Measurements from ENCODE around the gene CYP2C18.
"Not testable (repeated sequence)": the region's sequence is repeated elsewhere in the genome, so short reads cannot be mapped to it uniquely, and the experiment has no call there.

The CYP2C18 gene

DNA sequence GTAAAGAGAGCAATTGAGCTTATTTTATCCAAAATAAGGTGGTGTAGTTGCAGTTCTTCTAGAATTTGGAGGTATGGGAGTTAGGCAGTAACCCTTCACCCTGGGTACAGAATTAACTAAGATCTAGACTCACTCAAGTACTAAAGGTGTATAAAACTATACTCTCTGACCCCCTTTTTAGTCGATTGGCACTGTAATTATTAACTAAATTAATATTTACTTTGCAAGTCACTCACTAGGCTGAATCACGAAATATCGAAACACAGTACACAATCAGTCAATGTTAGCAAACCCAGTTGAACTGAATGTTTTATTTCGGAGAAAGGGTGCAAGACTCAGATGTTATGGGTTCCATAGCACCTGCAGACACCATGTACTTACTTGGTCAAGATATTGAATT, 64.3 kb downstream of the CYP2C18 start:
- no peak for DNase-seq

DNA sequence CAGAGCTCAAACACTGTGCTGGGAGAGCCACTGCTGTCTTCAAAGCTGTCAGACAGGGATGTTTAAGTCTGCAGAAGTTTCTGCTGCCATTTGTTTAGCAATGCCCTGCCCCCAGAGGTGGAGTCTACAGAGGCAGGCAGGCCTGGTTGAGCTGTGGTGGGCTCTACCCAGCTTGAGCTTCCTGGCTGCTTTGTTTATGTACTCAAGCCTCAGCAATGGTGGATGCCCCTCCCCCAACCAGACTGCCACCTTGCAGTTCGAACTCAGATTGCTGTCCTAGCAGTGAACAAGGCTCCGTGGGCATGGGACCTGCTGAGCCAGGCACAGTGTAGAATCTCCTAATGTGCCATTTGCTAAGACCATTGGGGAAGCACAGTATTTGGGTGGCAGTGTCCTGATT, 74.4 kb downstream of the CYP2C18 start:
- DNase-seq, result no peak

DNA sequence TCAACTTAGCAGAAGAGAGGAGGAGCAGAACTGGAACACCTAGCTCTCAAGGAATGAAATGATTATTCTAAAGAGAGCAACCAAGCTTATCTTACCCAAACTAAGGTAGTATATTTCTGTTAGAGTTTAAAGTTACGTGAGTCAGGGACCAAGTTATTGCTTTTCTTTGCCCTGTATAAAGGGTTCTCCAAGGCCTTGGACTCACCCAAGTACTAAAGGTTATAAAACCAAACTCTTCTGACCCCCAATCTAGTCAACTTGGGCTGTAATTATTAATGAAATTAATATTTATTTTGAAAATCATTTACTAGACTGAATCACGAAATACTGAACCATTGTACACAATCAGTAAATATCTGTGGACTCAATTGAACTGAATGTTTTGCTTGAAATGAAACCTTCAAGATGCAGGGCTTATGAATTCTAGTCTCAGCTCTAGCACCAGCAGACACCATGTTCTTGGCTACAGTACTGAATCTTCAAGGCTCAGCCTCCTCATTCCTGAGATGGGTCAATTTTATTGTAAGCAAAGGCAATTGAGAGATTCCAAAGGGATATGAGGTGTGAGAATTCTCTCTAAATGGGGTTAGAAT, 77.2 kb downstream of the CYP2C18 start:
- DNase-seq, result no peak

DNA sequence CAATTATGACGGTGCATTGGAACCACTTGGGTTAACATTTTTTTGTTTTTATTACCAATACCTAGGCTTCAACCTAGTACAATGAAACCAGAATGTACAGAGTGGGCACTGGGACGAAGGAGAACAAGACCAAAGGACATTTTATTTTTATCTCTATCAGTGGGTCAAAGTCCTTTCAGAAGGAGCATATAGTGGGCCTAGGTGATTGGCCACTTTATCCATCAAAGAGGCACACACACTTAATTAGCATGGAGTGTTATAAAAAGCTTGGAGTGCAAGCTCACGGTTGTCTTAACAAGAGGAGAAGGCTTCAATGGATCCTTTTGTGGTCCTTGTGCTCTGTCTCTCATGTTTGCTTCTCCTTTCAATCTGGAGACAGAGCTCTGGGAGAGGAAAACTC, 78.9 kb downstream of the CYP2C18 start, which contains the start of gene CYP2C19:
Gene CYP2C19, plus strand, starts transcription at position 289 of the 400 bp plus-strand sequence. Its CDS starts 25 bp downstream, at position 314.
- no peak for DNase-seq

DNA sequence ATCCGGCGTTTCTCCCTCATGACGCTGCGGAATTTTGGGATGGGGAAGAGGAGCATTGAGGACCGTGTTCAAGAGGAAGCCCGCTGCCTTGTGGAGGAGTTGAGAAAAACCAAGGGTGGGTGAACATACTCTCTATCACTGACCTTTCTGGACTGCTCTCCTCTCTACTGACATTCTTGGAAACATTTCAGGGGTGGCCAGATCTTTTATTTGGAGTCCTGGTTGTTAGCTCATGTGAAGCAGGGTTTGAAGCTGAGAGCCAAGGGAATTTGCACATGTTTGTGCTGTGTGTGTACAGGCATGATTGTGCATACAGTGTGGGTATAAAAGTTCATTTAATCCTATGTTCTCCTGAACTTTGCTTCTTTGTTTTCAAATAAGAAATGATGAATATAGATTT, 91.9 kb downstream of the CYP2C18 start:
- DNase-seq, result not testable (repeated sequence)

GRCh38 chr10:94777886-94778458, 94.4 kb downstream of the CYP2C18 start:
- no peak for DNase-seq

- DNase-seq, result no peak
Measured at GRCh38 chr10:94780844-94781243, 97.3 kb downstream of the CYP2C18 start.

GRCh38 chr10:94784256-94784655, 100.7 kb downstream of the CYP2C18 start:
- DNase-seq, result no peak

DNA sequence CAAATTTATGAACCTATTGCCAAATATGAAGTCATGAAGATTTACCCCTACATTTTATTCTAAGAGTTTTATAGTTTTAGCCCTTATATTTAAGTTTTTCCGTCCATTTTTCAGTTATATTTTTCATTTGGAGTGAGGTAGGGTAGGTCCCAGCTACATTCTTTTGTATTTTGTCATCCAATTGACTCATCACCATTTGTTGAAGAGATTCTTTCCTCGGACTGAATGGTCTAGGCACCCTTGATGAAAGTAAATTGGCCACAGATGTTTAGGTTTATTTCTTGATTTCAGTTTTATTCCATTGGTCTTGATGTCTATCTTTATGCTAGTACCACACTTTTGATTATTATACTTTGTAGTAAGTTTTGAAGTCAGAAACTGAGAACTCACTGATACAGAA, 101.7 kb downstream of the CYP2C18 start:
- DNase-seq, result no peak

Measured in NCI-H1105 (cell line).